HEK293 (cell line): ENCODE measurements around the gene PPM1J.

ENCODE experiments used
- CTCF ChIA-PET: fragments of 350-600 bp; formaldehyde crosslinking; extraction: SDS; loops from one replicate; lab custom pipeline; 2021; ENCODE audit warnings: antibody characterized with exemption; lab: Yijun Ruan, JAX
- POLR2A ChIA-PET: fragments of 300-600 bp; formaldehyde crosslinking; extraction: SDS; loops from one replicate; lab custom pipeline; 2020; ENCODE audit warnings: antibody characterized with exemption, inconsistent platforms; lab: Yijun Ruan, JAX
- H3K27ac ChIP-seq: fragments of 200-500 bp; sonication (Bioruptor generic); 2 replicates; pipeline ENCODE4 v1.5.1; 2014; ENCODE audit warnings: low read depth, low read length, control low read depth, inconsistent platforms; ENCODE audit errors: extremely low read depth
- H3K36me3 ChIP-seq, 2 experiments: fragments of 200-500 bp in 1 of 2; sonication (Bioruptor generic) in 1 of 2; 1 replicate in 1 of 2; 2 replicates in 1 of 2; pipeline ENCODE4 v1.5.1; 2014 to 2017; ENCODE audit warnings: inconsistent platforms in 2 of 2, low read length in 2 of 2; ENCODE audit not compliant: control insufficient read depth in 2 of 2, insufficient read depth in 1 of 2
- H3K4me1 ChIP-seq: fragments of 200-500 bp; sonication (Bioruptor generic); 2 replicates; pipeline ENCODE4 v1.5.1; 2014; ENCODE audit warnings: mild to moderate bottlenecking, low read length, inconsistent platforms; ENCODE audit not compliant: control insufficient read depth, insufficient read depth
- H3K4me3 ChIP-seq: 2 replicates; pipeline ENCODE4 v1.5.1; 2011; ENCODE audit warnings: low read depth, mild to moderate bottlenecking, control low read depth, low read length, moderate library complexity
- H3K9me3 ChIP-seq: fragments of 200-500 bp; sonication (Bioruptor generic); 2 replicates; pipeline ENCODE4 v1.5.1; 2014; ENCODE audit warnings: low read depth, low read length, inconsistent platforms; ENCODE audit not compliant: control insufficient read depth, insufficient read depth
- BCL11A ChIP-seq: fragments of 450-650 bp; formaldehyde crosslinking; IDR thresholded peaks from 2 replicates; pipeline ENCODE4 v1.5.1; 2016; ENCODE audit warnings: low read depth, missing biosample characterization, missing genetic modification characterization
- EGR2 ChIP-seq: fragments of 450-650 bp; formaldehyde crosslinking; IDR thresholded peaks from 2 replicates; pipeline ENCODE4 v1.5.1; 2016; ENCODE audit warnings: low read depth, missing biosample characterization, missing genetic modification characterization
- GLIS2 ChIP-seq: fragments of 450-650 bp; formaldehyde crosslinking; IDR thresholded peaks from 2 replicates; pipeline ENCODE4 v1.5.1; 2016; ENCODE audit warnings: missing biosample characterization, missing genetic modification characterization
- IKZF3 ChIP-seq: fragments of 450-650 bp; IDR thresholded peaks from 2 replicates; pipeline ENCODE4 v1.5.0; 2018; ENCODE audit warnings: missing biosample characterization, mild to moderate bottlenecking, missing genetic modification characterization, moderate library complexity
- KLF17 ChIP-seq: fragments of 450-650 bp; formaldehyde crosslinking; IDR thresholded peaks from 2 replicates; pipeline ENCODE4 v1.5.1; 2016; ENCODE audit warnings: missing biosample characterization, missing genetic modification characterization
- SALL2 ChIP-seq: fragments of 450-650 bp; formaldehyde crosslinking; IDR thresholded peaks from 2 replicates; pipeline ENCODE4 v1.5.0; 2017; ENCODE audit warnings: missing biosample characterization, mild to moderate bottlenecking, missing genetic modification characterization, borderline replicate concordance
- SCRT2 ChIP-seq: fragments of 450-650 bp; formaldehyde crosslinking; IDR thresholded peaks from 2 replicates; pipeline ENCODE4 v1.5.1; 2016; ENCODE audit warnings: missing biosample characterization, missing genetic modification characterization
- SP3 ChIP-seq: fragments of 450-650 bp; formaldehyde crosslinking; IDR thresholded peaks from 2 replicates; pipeline ENCODE4 v1.5.1; 2016; ENCODE audit warnings: missing biosample characterization, missing genetic modification characterization
- SP7 ChIP-seq: fragments of 450-650 bp; formaldehyde crosslinking; IDR thresholded peaks from 2 replicates; pipeline ENCODE4 v1.5.1; 2016; ENCODE audit warnings: missing biosample characterization, missing genetic modification characterization
- ZNF121 ChIP-seq: fragments of 450-650 bp; formaldehyde crosslinking; IDR thresholded peaks from 2 replicates; pipeline ENCODE4 v1.5.1; 2016; ENCODE audit warnings: missing biosample characterization, missing genetic modification characterization
- ZNF133 ChIP-seq: fragments of 450-650 bp; formaldehyde crosslinking; IDR thresholded peaks from 2 replicates; pipeline ENCODE4 v1.5.1; 2016; ENCODE audit warnings: missing biosample characterization, missing genetic modification characterization
- ZNF16 ChIP-seq: fragments of 450-650 bp; formaldehyde crosslinking; IDR thresholded peaks from 2 replicates; pipeline ENCODE4 v1.5.1; 2016; ENCODE audit warnings: low read depth, missing biosample characterization, missing genetic modification characterization
- ZNF2 ChIP-seq: fragments of 450-650 bp; formaldehyde crosslinking; IDR thresholded peaks from 2 replicates; pipeline ENCODE4 v1.5.1; 2016; ENCODE audit warnings: missing biosample characterization, missing genetic modification characterization
- ZNF202 ChIP-seq: fragments of 450-650 bp; formaldehyde crosslinking; IDR thresholded peaks from 2 replicates; pipeline ENCODE4 v1.5.1; 2016; ENCODE audit warnings: missing biosample characterization, missing genetic modification characterization, borderline replicate concordance
- ZNF24 ChIP-seq: fragments of 450-650 bp; formaldehyde crosslinking; IDR thresholded peaks from 2 replicates; pipeline ENCODE4 v1.5.1; 2016; ENCODE audit warnings: missing biosample characterization, missing genetic modification characterization
- ZNF280D ChIP-seq: fragments of 450-650 bp; formaldehyde crosslinking; IDR thresholded peaks from 2 replicates; pipeline ENCODE4 v1.5.1; 2016; ENCODE audit warnings: missing biosample characterization, missing genetic modification characterization
- ZNF341 ChIP-seq: fragments of 450-650 bp; formaldehyde crosslinking; IDR thresholded peaks from 2 replicates; pipeline ENCODE4; 2016; ENCODE audit warnings: low read depth, missing biosample characterization, missing genetic modification characterization
- ZNF404 ChIP-seq: fragments of 450-650 bp; formaldehyde crosslinking; IDR thresholded peaks from 2 replicates; pipeline ENCODE4 v1.5.1; 2017; ENCODE audit warnings: missing biosample characterization, missing genetic modification characterization
- ZNF792 ChIP-seq: fragments of 450-650 bp; formaldehyde crosslinking; IDR thresholded peaks from 2 replicates; pipeline ENCODE4 v1.5.1; 2016; ENCODE audit warnings: missing biosample characterization, missing genetic modification characterization
- ZSCAN16 ChIP-seq: fragments of 450-650 bp; formaldehyde crosslinking; IDR thresholded peaks from 2 replicates; pipeline ENCODE4 v1.5.1; 2016; ENCODE audit warnings: missing biosample characterization, missing genetic modification characterization
- ZSCAN4 ChIP-seq: fragments of 450-650 bp; formaldehyde crosslinking; IDR thresholded peaks from 2 replicates; pipeline ENCODE4 v1.5.1; 2017; ENCODE audit warnings: missing biosample characterization, missing genetic modification characterization
- TF ChIP-seq, protein P1 (sequence below): fragments of 450-650 bp; formaldehyde crosslinking; IDR thresholded peaks from 2 replicates; pipeline ENCODE4 v1.5.1; 2016; ENCODE audit warnings: missing biosample characterization, missing genetic modification characterization
- TF ChIP-seq, protein P2 (sequence below): fragments of 450-650 bp; formaldehyde crosslinking; IDR thresholded peaks from 2 replicates; pipeline ENCODE4 v1.5.1; 2017; ENCODE audit warnings: missing biosample characterization, mild to moderate bottlenecking, missing genetic modification characterization, moderate library complexity
- TF ChIP-seq, protein P3 (sequence below): sonication (generic); formaldehyde crosslinking; IDR thresholded peaks from 2 replicates; pipeline ENCODE4 v1.8.1; 2022; ENCODE audit warnings: mild to moderate bottlenecking, moderate library complexity, missing genetic modification reagents

The PPM1J gene

GRCh38 chr1:112674986-112675727 is 40.0 kb downstream of the PPM1J start (continued):
- TF ChIP-seq, protein P1, sequence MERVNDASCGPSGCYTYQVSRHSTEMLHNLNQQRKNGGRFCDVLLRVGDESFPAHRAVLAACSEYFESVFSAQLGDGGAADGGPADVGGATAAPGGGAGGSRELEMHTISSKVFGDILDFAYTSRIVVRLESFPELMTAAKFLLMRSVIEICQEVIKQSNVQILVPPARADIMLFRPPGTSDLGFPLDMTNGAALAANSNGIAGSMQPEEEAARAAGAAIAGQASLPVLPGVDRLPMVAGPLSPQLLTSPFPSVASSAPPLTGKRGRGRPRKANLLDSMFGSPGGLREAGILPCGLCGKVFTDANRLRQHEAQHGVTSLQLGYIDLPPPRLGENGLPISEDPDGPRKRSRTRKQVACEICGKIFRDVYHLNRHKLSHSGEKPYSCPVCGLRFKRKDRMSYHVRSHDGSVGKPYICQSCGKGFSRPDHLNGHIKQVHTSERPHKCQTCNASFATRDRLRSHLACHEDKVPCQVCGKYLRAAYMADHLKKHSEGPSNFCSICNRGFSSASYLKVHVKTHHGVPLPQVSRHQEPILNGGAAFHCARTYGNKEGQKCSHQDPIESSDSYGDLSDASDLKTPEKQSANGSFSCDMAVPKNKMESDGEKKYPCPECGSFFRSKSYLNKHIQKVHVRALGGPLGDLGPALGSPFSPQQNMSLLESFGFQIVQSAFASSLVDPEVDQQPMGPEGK (tag by site-specific recombination): peak; percentile 70

- Histone ChIP-seq H3K4me3 (peak within 1 kb of the TSS; percentile 80), H3K27ac (peak within 1 kb of the TSS; percentile 85), H3K4me1 (peaks cover 5% of the 10 kb centered on the region; the same call in 1 of the 2 replicates), H3K36me3 (peaks cover 0 to 47% of the 10 kb centered on the region in 2 experiments; a peak in 1 of 3 replicates), H3K9me3 (no peaks in the 10 kb centered on the region)
- CTCF ChIA-PET: interaction anchor here (0.6 to 2.6 kb wide), 12 partner anchors 11 to 173 kb away, joined by 3 to 12 read pairs (median 5); no protein-coding TSS in a partner anchor
- POLR2A ChIA-PET: interaction anchor here (0.5 to 6.0 kb wide), 21 partner anchors 10 to 1834 kb away, joined by 3 to 91 read pairs (median 5); partner anchors contain the start of genes CAPZA1, CTTNBP2NL, PPM1J and RHOC
- no peak for TF ChIP-seq ZNF133 (tag by site-specific recombination)
- TF ChIP-seq ZNF792 (tag by site-specific recombination): no peak
- TF ChIP-seq ZSCAN4 (tag by site-specific recombination): peak; percentile 26; the same call in 1 of the 2 replicates
- TF ChIP-seq ZNF202 (tag by site-specific recombination): no peak
- TF ChIP-seq ZNF341 (tag by site-specific recombination): peak; percentile 90
- TF ChIP-seq EGR2: 0 out of 2 replicates have a peak, but pooled peaks have one; percentile 26
- TF ChIP-seq SCRT2: no peak
- TF ChIP-seq ZNF24 (tag by site-specific recombination): peak; percentile 48; the same call in 1 of the 2 replicates
- TF ChIP-seq, protein P2, sequence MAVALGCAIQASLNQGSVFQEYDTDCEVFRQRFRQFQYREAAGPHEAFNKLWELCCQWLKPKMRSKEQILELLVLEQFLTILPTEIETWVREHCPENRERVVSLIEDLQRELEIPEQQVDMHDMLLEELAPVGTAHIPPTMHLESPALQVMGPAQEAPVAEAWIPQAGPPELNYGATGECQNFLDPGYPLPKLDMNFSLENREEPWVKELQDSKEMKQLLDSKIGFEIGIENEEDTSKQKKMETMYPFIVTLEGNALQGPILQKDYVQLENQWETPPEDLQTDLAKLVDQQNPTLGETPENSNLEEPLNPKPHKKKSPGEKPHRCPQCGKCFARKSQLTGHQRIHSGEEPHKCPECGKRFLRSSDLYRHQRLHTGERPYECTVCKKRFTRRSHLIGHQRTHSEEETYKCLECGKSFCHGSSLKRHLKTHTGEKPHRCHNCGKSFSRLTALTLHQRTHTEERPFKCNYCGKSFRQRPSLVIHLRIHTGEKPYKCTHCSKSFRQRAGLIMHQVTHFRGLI (tag by site-specific recombination): no peak
- peak; percentile 86 for TF ChIP-seq BCL11A (tag by site-specific recombination)
- no peak for TF ChIP-seq SALL2
- TF ChIP-seq SP7 (tag by site-specific recombination): peak; percentile 77; the same call in 1 of the 2 replicates
- 0 out of 2 replicates have a peak, but pooled peaks have one; percentile 27 for TF ChIP-seq ZSCAN16 (tag by site-specific recombination)
- TF ChIP-seq ZNF404: no peak
- 0 out of 2 replicates have a peak, but pooled peaks have one; percentile 46 for TF ChIP-seq IKZF3 (tag by site-specific recombination)
- peak; percentile 63; the same call in 1 of the 2 replicates for TF ChIP-seq ZNF2 (tag by site-specific recombination)
- TF ChIP-seq SP3 (tag by site-specific recombination): peak; percentile 91
- peak; percentile 88 for TF ChIP-seq GLIS2 (tag by site-specific recombination)
- TF ChIP-seq, protein P3, sequence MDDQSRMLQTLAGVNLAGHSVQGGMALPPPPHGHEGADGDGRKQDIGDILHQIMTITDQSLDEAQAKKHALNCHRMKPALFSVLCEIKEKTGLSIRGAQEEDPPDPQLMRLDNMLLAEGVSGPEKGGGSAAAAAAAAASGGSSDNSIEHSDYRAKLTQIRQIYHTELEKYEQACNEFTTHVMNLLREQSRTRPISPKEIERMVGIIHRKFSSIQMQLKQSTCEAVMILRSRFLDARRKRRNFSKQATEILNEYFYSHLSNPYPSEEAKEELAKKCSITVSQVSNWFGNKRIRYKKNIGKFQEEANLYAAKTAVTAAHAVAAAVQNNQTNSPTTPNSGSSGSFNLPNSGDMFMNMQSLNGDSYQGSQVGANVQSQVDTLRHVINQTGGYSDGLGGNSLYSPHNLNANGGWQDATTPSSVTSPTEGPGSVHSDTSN (CRISPR knock-in tag): no peak
- TF ChIP-seq ZNF121: peak; percentile 67; the same call in 1 of the 2 replicates
- no peak for TF ChIP-seq ZNF16 (tag by site-specific recombination)
- no peak for TF ChIP-seq ZNF280D
- peak; percentile 84 for TF ChIP-seq KLF17 (tag by site-specific recombination)
These were observed 40.6 kb downstream of the PPM1J start, which contains the start of gene MOV10 for GRCh38 chr1:112674440-112674985. Gene MOV10 (plus strand): TSS chr1:112674659. CDS start chr1:112674913, 254 bp downstream.
